Astrocyte of the hippocampus (primary cell): Measurements from ENCODE around the gene ZRANB1.
A peak's percentile ranks its signal among the peaks of the same experiment; 100 is the strongest.

Experiments
- DNase-seq: peaks from one replicate; pipeline ENCODE4 v3.0.0; 2011; ENCODE audit warnings: low read depth, low spot score

ZRANB1 gene

GRCh38 chr10:125017547-125018298 is 75.8 kb downstream of the ZRANB1 start:
- DNase-seq: no peak

GRCh38 chr10:125018576-125019143 is 76.7 kb downstream of the ZRANB1 start:
- no peak for DNase-seq

GRCh38 chr10:125020386-125020785 is 78.5 kb downstream of the ZRANB1 start:
- DNase-seq: no peak

- no peak for DNase-seq
These were observed 78.9 kb downstream of the ZRANB1 start for GRCh38 chr10:125020871-125021270.

GRCh38 chr10:125021686-125022344 is 79.9 kb downstream of the ZRANB1 start:
- DNase-seq: no peak

GRCh38 chr10:125022671-125023070 is 80.7 kb downstream of the ZRANB1 start:
- no peak for DNase-seq

- DNase-seq: no peak
These were observed 81.3 kb downstream of the ZRANB1 start for GRCh38 chr10:125023255-125023654.

- DNase-seq: no peak
These were observed 82.1 kb downstream of the ZRANB1 start for GRCh38 chr10:125023862-125024496.

- no peak for DNase-seq
These were observed 82.7 kb downstream of the ZRANB1 start for GRCh38 chr10:125024497-125025234.

GRCh38 chr10:125025341-125025740 is 83.4 kb downstream of the ZRANB1 start:
- DNase-seq: no peak

- no peak for DNase-seq
These were observed 84.4 kb downstream of the ZRANB1 start for GRCh38 chr10:125026036-125026931.

GRCh38 chr10:125026974-125027735 is 85.2 kb downstream of the ZRANB1 start:
- DNase-seq: no peak

GRCh38 chr10:125027871-125028869 is 86.2 kb downstream of the ZRANB1 start:
- DNase-seq: peak; percentile 36

GRCh38 chr10:125029584-125030242 is 87.8 kb downstream of the ZRANB1 start:
- peak; percentile 69 for DNase-seq

GRCh38 chr10:125030567-125031197 is 88.8 kb downstream of the ZRANB1 start:
- DNase-seq: no peak

GRCh38 chr10:125032474-125033020 is 90.6 kb downstream of the ZRANB1 start:
- no peak for DNase-seq
